ENCODE results near the gene FBLN1.
"Not testable (repeated sequence)": the region's sequence is repeated elsewhere in the genome, so short reads cannot be mapped to it uniquely, and the experiment has no call there.

FBLN1 gene

DNA sequence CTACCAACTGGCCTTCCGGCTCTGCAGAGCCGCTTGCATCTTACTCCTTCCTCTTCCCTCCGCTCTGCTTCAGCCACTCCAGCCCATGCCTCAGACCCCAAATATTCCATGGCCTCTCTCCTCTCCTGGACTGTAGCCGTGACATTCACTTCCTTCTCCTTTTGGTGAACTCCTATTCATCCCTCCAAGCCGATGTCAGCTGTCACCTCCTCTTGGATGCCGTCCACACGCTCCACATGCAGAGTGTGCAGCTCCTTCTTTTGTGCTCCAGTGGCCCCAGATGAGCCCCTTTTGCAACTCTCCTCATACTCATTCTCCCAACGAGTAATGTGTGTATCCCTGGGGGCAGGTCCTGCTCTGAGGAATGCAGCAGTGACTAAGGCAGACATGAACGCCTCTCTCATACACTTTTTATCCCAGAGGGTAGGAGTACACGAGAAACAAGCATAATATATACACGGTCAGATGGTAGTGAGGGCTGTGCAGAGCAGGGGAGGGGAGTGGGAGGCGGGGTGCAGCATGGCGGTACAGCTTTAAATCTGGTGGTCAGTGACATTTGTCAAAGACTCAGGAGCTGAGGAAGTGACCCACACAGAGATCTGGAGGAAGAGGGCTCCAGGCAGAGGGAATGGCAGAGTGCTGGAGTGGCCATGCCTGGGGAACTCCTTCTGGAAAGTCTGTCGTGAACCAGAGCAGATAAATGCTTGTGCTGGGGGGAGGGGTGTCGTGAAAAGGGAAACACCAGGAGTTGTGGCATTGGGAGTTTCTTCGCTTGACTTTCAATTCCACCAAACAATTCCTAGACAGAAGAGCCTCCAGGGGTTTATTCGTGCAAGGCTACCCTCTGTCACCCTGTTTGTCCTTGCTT, 85.2 kb downstream of the FBLN1 start:
- no peak overlapping the region for H3K4me3 ChIP-seq (ENCODE audit: low read depth, low read length)
- TF ChIP-seq, protein P1, sequence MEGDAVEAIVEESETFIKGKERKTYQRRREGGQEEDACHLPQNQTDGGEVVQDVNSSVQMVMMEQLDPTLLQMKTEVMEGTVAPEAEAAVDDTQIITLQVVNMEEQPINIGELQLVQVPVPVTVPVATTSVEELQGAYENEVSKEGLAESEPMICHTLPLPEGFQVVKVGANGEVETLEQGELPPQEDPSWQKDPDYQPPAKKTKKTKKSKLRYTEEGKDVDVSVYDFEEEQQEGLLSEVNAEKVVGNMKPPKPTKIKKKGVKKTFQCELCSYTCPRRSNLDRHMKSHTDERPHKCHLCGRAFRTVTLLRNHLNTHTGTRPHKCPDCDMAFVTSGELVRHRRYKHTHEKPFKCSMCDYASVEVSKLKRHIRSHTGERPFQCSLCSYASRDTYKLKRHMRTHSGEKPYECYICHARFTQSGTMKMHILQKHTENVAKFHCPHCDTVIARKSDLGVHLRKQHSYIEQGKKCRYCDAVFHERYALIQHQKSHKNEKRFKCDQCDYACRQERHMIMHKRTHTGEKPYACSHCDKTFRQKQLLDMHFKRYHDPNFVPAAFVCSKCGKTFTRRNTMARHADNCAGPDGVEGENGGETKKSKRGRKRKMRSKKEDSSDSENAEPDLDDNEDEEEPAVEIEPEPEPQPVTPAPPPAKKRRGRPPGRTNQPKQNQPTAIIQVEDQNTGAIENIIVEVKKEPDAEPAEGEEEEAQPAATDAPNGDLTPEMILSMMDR (IDR thresholded peaks at IDR 0.05; ENCODE audit: low read depth, low read length) = no peak

DNA sequence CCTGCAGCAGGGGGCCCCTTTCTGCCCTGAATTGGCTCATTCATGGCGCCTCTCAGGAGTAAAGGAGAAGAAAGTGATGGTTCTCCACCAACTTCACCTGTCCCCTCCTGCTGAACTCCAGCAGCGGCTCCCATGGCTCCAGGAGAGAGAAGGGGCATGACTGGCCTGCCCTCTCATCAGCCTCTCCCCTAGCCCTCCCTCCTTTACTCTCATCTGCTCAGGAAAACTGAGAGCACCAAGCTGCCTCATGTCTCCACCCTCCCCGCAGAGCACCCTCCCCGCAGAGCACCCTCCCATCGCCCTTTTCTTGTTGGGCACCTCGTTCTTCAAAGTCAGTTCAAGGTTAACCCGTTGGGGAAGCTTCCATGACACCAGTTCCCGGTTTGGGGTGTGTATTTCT, 86.9 kb downstream of the FBLN1 start:
- TF ChIP-seq, protein P1 (IDR thresholded peaks at IDR 0.05; ENCODE audit: low read depth, low read length) = no peak
- no peak overlapping the region for H3K4me3 ChIP-seq (ENCODE audit: low read depth, low read length)

DNA sequence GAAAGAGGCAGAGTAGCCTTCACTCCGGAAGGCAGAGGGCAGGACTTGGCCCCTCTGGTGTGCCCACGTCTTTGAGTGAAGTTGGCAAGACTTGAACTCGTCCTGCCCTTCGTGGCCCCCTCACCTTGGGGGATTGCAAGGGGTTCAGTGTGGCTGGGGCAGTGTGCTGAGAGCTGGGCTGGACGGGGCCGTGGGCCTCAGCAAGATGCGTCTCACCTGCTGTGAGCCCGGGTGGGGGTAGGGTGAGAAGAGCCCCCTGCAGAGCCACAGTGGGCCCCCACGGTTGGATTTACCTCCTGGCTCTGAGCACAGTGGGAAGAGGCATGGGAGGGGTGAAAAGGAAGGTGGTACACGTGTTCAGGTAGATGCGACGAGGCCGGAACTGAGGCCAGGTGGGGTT, 87.6 kb downstream of the FBLN1 start:
- H3K4me3 ChIP-seq (ENCODE audit: low read depth, low read length) = no peak overlapping the region
- TF ChIP-seq, protein P1 (IDR thresholded peaks at IDR 0.05; ENCODE audit: low read depth, low read length) = no peak

DNA sequence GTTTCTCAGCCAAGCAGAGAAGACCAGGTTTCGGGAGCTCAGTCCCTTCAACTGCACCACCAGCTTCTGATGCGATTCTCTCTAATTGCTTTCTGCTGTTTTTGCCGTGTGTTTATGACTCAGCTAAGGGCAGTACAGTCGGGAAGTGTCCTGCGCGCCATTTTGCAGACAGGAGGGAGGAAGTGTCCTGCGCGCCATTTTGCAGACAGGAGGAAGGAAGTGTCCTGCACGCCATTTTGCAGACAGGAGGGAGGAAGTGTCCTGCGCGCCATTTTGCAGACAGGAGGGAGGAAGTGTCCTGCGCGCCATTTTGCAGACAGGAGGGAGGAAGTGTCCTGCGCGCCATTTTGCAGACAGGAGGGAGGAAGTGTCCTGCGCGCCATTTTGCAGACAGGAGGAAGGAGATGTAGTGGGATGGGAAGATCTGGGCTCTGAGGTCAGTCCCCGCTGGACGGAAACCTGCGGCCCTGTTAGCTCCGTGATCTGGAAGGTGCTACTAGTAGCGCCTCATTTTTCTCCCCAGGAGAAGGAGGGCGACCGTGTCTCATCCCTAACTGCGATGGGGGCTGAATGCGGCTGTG, 89.0 kb downstream of the FBLN1 start:
- H3K4me3 ChIP-seq (ENCODE audit: low read depth, low read length) = not testable (repeated sequence)

DNA sequence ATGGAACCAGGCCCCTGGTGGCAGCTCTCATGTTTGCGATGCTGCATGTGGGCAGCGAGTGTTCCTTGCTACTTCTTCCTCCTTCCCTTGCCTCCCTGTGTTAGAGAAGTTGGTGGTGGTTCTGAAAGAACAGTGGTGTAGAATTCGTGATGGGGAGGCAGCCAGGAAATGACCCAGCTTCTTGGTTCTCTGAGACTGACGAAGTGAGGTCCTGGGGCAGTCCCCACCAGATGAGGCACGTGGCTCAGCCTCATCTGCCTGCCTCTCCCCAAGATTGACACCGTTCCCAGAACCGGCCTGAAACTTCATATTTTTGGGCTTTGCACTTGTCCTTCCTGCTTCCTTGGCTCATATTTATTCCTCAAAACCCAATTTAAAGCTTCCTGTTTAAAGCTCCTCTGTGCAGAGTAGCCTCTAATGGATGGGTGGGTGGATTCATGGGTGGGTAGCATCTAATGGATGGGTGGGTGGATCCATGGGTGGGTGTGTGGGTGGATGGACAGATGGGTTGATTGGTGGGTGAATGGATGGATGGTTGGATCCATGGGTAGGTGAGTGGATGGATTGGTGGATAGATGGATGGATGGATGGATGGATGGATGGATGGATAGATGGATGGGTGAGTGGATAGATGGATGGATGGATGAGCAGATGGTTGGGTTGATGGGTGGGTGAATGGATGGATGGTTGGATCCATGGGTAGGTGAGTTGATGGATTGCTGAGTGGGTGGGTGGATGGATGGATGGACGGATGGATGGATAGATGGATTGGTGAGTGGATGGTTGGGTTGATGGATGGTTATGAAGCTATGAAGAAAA, 91.6 kb downstream of the FBLN1 start:
- TF ChIP-seq, protein P1 (IDR thresholded peaks at IDR 0.05; ENCODE audit: low read depth, low read length) = no peak
- no peak overlapping the region for H3K4me3 ChIP-seq (ENCODE audit: low read depth, low read length)

DNA sequence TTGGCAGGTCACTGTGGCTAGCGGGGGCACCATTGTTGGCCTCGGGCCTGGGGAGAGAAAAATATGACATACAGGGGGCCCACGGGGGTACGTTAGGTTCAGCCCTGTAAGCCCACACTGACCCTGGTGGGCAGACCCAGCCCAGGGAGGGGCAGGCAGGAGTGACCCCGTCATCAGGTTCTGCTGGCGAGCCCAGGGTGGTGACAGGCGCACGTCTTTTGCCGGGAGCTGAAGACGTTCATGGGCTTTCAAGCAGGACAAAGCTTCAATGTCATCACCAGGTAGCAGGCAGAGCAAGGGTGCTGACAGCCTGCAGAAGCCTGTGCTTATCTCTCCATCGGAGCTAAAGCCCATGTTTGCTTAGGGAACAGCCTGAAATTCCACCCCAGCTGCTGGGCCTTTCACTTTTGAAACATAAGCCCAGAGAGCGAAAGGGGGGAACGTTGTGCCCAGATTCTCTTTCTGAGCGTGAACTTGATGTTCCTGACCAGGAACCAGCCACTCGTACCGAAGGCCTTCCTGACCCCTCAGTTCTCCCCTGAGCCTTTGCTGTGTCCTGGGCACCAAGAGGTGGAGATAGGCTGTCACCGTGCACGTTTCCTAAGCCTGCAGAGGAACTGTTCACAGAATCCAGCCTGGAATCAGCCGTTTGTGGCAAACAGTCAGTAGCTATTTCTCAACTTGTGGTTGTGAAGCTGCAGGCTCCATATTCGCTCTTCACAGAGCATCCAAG, 94.9 kb downstream of the FBLN1 start:
- H3K4me3 ChIP-seq (ENCODE audit: low read depth, low read length) = no peak overlapping the region
- TF ChIP-seq, protein P1 (IDR thresholded peaks at IDR 0.05; ENCODE audit: low read depth, low read length) = no peak

DNA sequence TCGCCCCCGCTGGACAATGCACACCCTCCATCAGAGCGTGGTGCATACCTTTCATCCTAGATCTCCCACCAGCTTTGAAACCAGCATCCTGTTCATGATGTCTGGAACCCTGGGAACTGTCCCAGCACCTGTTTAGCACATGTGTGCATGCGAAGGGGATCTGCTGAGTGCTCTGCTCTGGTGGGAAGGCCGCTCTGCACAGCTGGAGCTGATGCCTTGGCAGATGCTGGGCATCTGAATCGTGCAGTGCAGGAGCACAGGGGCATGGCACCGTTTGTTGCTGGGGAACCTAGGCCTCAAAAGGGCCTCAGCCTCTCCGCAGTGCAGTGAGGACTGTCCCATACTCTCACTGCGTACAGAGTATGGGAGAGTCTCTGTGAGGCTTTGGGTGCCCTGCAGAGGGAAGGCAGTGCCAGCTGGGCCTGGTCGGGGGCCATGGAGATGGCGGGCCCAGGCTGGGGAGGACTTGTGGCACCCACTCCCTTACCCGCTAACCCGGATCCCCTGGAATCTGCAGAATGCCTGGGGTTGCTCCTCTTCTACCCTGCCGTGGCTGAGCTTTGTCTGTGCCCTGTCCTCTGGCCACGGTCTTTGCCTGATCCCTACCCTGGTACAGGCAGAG, 96.0 kb downstream of the FBLN1 start:
- no peak overlapping the region for H3K4me3 ChIP-seq (ENCODE audit: low read depth, low read length)
- TF ChIP-seq, protein P1 (IDR thresholded peaks at IDR 0.05; ENCODE audit: low read depth, low read length) = no peak
